Measurements from ENCODE around the gene THAP12.

THAP12 gene

GRCh38 chr11:76314741-76315090 lies 66.2 kb downstream of the THAP12 start:
- Histone ChIP-seq H3K9me3 (ENCODE audit: low read length) (no peaks in the 10 kb centered on the region), H3K36me3 (ENCODE audit: insufficient read depth, low read length) (no peaks in the 10 kb centered on the region), H3K9ac (ENCODE audit: low read length) (no peak overlapping the region), H3K4me3 (ENCODE audit: low read depth in 1 of 2, low read length in 2 of 2) (no peak overlapping the region), H3K4me1 (ENCODE audit: insufficient read depth, low read length) (peaks cover 4% of the 10 kb centered on the region), H3K27me3 (ENCODE audit: control insufficient read depth in 1 of 2, insufficient read depth in 2 of 2, low read length in 2 of 2) (no peaks in the 10 kb centered on the region), H3K27ac (ENCODE audit: low read depth, low read length) (no peak overlapping the region)

- Histone ChIP-seq H3K27me3 (ENCODE audit: control insufficient read depth in 1 of 2, insufficient read depth in 2 of 2, low read length in 2 of 2) (no peaks in the 10 kb centered on the region), H3K4me1 (ENCODE audit: insufficient read depth, low read length) (peaks cover 4% of the 10 kb centered on the region), H3K9me3 (ENCODE audit: low read length) (no peaks in the 10 kb centered on the region), H3K27ac (ENCODE audit: low read depth, low read length) (no peak overlapping the region), H3K4me3 (ENCODE audit: low read depth in 1 of 2, low read length in 2 of 2) (no peak overlapping the region), H3K9ac (ENCODE audit: low read length) (no peak overlapping the region), H3K36me3 (ENCODE audit: insufficient read depth, low read length) (no peaks in the 10 kb centered on the region)
Observed at GRCh38 chr11:76313913-76314740, 66.8 kb downstream of the THAP12 start.

GRCh38 chr11:76313271-76313670 lies 67.7 kb downstream of the THAP12 start:
- Histone ChIP-seq H3K36me3 (ENCODE audit: insufficient read depth, low read length) (no peaks in the 10 kb centered on the region), H3K27ac (ENCODE audit: low read depth, low read length) (no peak overlapping the region), H3K9me3 (ENCODE audit: low read length) (no peaks in the 10 kb centered on the region), H3K27me3 (ENCODE audit: control insufficient read depth in 1 of 2, insufficient read depth in 2 of 2, low read length in 2 of 2) (no peaks in the 10 kb centered on the region), H3K4me1 (ENCODE audit: insufficient read depth, low read length) (peaks cover 4% of the 10 kb centered on the region), H3K4me3 (ENCODE audit: low read depth in 1 of 2, low read length in 2 of 2) (no peak overlapping the region), H3K9ac (ENCODE audit: low read length) (no peak overlapping the region)

DNA sequence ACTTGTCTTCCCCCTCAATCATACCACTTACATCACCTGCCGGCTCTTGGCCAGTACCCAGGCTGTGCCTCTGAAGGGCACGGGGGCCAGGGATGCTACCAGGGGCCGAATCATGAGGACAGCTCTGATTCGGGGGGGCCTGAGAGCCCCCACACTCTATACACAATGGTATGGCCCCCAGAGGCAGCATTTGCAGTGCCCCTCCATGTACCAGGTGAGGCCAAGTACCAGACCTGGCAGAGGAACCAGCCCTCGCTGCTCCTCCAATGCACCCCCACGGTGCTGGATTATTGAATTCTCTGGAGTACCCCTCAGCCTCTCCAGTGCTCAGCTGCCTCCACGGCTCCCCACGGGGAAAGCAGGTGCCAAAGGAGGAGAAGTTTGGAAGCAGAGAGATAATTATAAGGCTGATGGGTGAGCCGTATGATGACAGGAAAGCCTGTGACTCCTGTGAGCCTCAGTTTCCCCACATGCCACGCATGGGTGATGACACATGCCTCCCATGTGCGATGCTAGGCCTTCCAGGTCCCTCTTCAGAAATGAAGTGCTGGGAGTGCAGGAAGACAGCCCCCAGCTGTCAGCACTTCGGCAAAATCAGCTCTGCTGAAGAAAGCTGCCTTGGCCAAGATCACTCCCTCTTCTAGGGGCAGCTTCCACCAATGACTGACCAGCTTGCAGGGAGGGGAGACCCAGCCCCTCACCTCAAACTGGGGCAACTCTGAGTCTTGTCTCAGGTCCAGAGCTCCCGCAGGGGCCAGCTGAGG lies 69.9 kb downstream of the THAP12 start:
- H3K36me3 ChIP-seq (ENCODE audit: insufficient read depth, low read length), result no peaks in the 10 kb centered on the region
- no peak overlapping the region for H3K27ac ChIP-seq (ENCODE audit: low read depth, low read length)
- H3K4me1 ChIP-seq (ENCODE audit: insufficient read depth, low read length), result peaks cover 4% of the 10 kb centered on the region
- no peaks in the 10 kb centered on the region for H3K9me3 ChIP-seq (ENCODE audit: low read length)
- no peaks in the 10 kb centered on the region for H3K27me3 ChIP-seq (ENCODE audit: control insufficient read depth in 1 of 2, insufficient read depth in 2 of 2, low read length in 2 of 2)
- no peak overlapping the region for H3K4me3 ChIP-seq (ENCODE audit: low read depth in 1 of 2, low read length in 2 of 2)
- H3K9ac ChIP-seq (ENCODE audit: low read length), result no peak overlapping the region

GRCh38 chr11:76307978-76308747 lies 72.8 kb downstream of the THAP12 start:
- no peaks in the 10 kb centered on the region for H3K36me3 ChIP-seq (ENCODE audit: insufficient read depth, low read length)
- H3K4me1 ChIP-seq (ENCODE audit: insufficient read depth, low read length), result peaks cover 4% of the 10 kb centered on the region
- H3K27ac ChIP-seq (ENCODE audit: low read depth, low read length), result no peak overlapping the region
- no peak overlapping the region for H3K9ac ChIP-seq (ENCODE audit: low read length)
- H3K27me3 ChIP-seq (ENCODE audit: control insufficient read depth in 1 of 2, insufficient read depth in 2 of 2, low read length in 2 of 2), result no peaks in the 10 kb centered on the region
- H3K9me3 ChIP-seq (ENCODE audit: low read length), result no peaks in the 10 kb centered on the region
- H3K4me3 ChIP-seq (ENCODE audit: low read depth in 1 of 2, low read length in 2 of 2), result no peak overlapping the region

DNA sequence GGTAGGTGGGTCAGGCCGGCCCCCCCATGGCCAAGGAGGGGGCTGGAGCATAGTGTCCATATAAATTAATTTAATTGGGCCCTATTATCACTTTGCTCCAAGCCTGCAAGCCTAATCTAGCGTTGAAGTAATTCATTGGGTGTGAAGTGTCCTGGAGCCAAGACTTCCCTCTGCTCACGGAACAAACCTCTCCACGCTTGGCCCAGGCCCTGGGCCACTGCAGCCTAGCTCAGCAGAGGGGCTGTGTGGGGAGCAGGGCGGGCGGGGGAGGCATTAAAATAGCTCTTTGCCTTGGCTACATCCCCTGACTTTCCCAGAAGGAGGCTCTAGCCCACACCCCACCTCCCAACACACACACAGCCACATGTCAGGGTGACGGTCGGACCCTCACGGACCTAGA lies 73.5 kb downstream of the THAP12 start:
- H3K9ac ChIP-seq (ENCODE audit: low read length), result no peak overlapping the region
- H3K9me3 ChIP-seq (ENCODE audit: low read length), result no peaks in the 10 kb centered on the region
- H3K27me3 ChIP-seq (ENCODE audit: control insufficient read depth in 1 of 2, insufficient read depth in 2 of 2, low read length in 2 of 2), result peaks cover 0 to 2% of the 10 kb centered on the region in 2 donors
- H3K27ac ChIP-seq (ENCODE audit: low read depth, low read length), result no peak overlapping the region
- H3K4me3 ChIP-seq (ENCODE audit: low read depth in 1 of 2, low read length in 2 of 2), result no peak overlapping the region
- peaks cover 4% of the 10 kb centered on the region for H3K4me1 ChIP-seq (ENCODE audit: insufficient read depth, low read length)
- no peaks in the 10 kb centered on the region for H3K36me3 ChIP-seq (ENCODE audit: insufficient read depth, low read length)

DNA sequence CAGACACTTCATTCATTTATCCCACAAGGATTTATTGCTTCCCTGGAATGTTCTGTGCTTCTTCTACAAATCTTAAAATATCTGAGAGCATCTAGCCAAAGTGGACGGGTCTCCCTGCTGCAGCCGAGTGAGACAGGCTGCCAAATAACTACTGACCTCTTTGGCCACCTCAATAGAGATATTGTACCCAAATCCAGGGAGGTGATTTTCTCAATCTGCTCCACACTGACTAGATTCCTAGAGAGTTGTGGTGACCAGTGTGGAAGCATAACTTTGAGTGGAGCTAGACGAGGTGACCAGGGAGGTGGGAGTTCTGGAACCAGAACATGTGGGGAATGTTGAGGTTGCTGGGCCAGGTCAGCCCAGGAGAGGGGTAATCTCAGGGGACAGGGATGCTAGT lies 77.5 kb downstream of the THAP12 start:
- Histone ChIP-seq H3K27ac (ENCODE audit: low read depth, low read length) (no peak overlapping the region), H3K4me1 (ENCODE audit: insufficient read depth, low read length) (no peaks in the 10 kb centered on the region), H3K36me3 (ENCODE audit: insufficient read depth, low read length) (no peaks in the 10 kb centered on the region), H3K4me3 (ENCODE audit: low read depth in 1 of 2, low read length in 2 of 2) (no peak overlapping the region), H3K9ac (ENCODE audit: low read length) (no peak overlapping the region), H3K27me3 (ENCODE audit: control insufficient read depth in 1 of 2, insufficient read depth in 2 of 2, low read length in 2 of 2) (peaks cover 0 to 4% of the 10 kb centered on the region in 2 donors), H3K9me3 (ENCODE audit: low read length) (no peaks in the 10 kb centered on the region)

DNA sequence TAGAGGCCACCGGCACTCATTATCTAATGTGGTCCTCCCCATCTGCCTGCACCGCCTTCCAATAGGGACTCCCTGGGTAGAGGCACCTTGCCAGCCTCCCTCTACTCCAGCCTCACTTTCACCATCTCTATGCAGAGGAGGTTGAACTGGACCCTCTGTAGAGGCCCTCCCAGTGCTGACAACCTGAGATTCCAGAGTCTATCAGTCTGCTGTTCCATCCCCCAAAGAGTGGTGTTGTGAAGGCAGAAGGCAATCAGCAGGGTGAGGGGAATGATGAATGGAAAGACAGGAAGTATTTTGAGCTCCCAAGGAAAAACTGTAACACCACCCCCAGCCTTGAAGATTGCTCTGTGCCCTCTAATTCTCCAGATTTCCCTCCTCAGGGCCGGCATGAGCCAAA lies 77.9 kb downstream of the THAP12 start:
- H3K36me3 ChIP-seq (ENCODE audit: insufficient read depth, low read length), result no peaks in the 10 kb centered on the region
- no peak overlapping the region for H3K9ac ChIP-seq (ENCODE audit: low read length)

More for the DNA sequence above, 77.9 kb downstream of the THAP12 start:
- Histone ChIP-seq H3K27ac (ENCODE audit: low read depth, low read length) (no peak overlapping the region), H3K4me3 (ENCODE audit: low read depth in 1 of 2, low read length in 2 of 2) (no peak overlapping the region), H3K9me3 (ENCODE audit: low read length) (no peaks in the 10 kb centered on the region), H3K27me3 (ENCODE audit: control insufficient read depth in 1 of 2, insufficient read depth in 2 of 2, low read length in 2 of 2) (peaks cover 0 to 4% of the 10 kb centered on the region in 2 donors), H3K4me1 (ENCODE audit: insufficient read depth, low read length) (no peaks in the 10 kb centered on the region)
